HG02798 (cell line): Measurements from ENCODE around the gene MTA2.

ENCODE experiments used
- ATAC-seq: cut with Tn5 transposase; IDR thresholded peaks from one replicate; pipeline ENCODE4 v1.9.1; 2021; ENCODE audit warnings: mild to moderate bottlenecking; ENCODE audit not compliant: unreplicated experiment, poor library complexity

MTA2 gene

GRCh38 chr11:62548545-62549335, 52.9 kb downstream of the MTA2 start:
- no peak for ATAC-seq

- no peak for ATAC-seq
Observed at GRCh38 chr11:62547691-62548281, 53.9 kb downstream of the MTA2 start.

GRCh38 chr11:62546929-62547625, 54.6 kb downstream of the MTA2 start:
- no peak for ATAC-seq

- ATAC-seq, result peak; percentile 37
Observed at GRCh38 chr11:62546244-62546928, 55.3 kb downstream of the MTA2 start, which contains the start of gene AHNAK. Gene AHNAK (minus strand): TSS chr11:62546806. CDS start chr11:62536098, 10,708 bp downstream.

- no peak for ATAC-seq
Observed at GRCh38 chr11:62545437-62546243, 56.0 kb downstream of the MTA2 start.

- no peak for ATAC-seq
Observed at GRCh38 chr11:62544581-62545436, 56.9 kb downstream of the MTA2 start.

- no peak for ATAC-seq
Observed at GRCh38 chr11:62543680-62544444, 57.8 kb downstream of the MTA2 start.
